Measurements from ENCODE around the gene TMEM255A.

GRCh38 chrX:120223374-120223773 lies 87.9 kb downstream of the TMEM255A start:
- TF ChIP-seq CTCF (IDR thresholded peaks at IDR 0.05; ENCODE audit: insufficient read depth, low read depth, low read length) (no peak), EZH2 (IDR thresholded peaks at IDR 0.05; ENCODE audit: insufficient read depth, low read length) (no peak)
